AG10803 (cell line): ENCODE measurements around the gene SETDB2.

Source experiments
- DNase-seq: peaks from one replicate; pipeline ENCODE4 v3.0.0; 2010; ENCODE audit warnings: low read depth
- H3K4me3 ChIP-seq: 2 replicates; pipeline ENCODE4 v1.5.1; 2011; ENCODE audit warnings: mild to moderate bottlenecking, low read length, control low read depth
- TF ChIP-seq, protein P1 (sequence below): conservative IDR thresholded peaks from 2 replicates; pipeline ENCODE4 v1.5.1; 2011; ENCODE audit warnings: mild to moderate bottlenecking, low read length, control low read depth, inconsistent platforms

The SETDB2 gene

DNA sequence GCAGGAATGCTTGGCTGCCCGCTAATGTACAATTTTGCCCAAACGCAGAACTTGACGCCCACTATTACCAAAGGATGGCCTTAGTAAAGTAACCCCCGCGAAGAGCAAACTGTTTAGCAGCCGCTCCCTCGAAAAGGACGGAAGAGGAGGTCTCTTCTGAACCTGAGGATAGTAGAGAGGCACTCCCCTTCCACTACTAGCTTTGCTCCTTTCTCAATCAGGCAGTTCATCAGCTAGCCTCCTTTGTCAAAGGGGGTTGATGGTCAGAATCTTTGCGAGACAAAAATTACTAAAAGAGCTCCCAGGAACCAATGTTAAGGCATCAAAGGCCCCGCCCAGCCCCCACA lies 744 bp upstream of the SETDB2 start:
- DNase-seq = peak; percentile 34
- peak overlapping the region; percentile 91 for H3K4me3 ChIP-seq
- TF ChIP-seq, protein P1, sequence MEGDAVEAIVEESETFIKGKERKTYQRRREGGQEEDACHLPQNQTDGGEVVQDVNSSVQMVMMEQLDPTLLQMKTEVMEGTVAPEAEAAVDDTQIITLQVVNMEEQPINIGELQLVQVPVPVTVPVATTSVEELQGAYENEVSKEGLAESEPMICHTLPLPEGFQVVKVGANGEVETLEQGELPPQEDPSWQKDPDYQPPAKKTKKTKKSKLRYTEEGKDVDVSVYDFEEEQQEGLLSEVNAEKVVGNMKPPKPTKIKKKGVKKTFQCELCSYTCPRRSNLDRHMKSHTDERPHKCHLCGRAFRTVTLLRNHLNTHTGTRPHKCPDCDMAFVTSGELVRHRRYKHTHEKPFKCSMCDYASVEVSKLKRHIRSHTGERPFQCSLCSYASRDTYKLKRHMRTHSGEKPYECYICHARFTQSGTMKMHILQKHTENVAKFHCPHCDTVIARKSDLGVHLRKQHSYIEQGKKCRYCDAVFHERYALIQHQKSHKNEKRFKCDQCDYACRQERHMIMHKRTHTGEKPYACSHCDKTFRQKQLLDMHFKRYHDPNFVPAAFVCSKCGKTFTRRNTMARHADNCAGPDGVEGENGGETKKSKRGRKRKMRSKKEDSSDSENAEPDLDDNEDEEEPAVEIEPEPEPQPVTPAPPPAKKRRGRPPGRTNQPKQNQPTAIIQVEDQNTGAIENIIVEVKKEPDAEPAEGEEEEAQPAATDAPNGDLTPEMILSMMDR = no peak

GRCh38 chr13:49444524-49445395 lies 686 bp downstream of the SETDB2 start:
- TF ChIP-seq, protein P1 = no peak
- DNase-seq = peak; percentile 88
- H3K4me3 ChIP-seq = peak overlapping the region; percentile 91

- no peak overlapping the region for H3K4me3 ChIP-seq
- TF ChIP-seq, protein P1 = no peak
- DNase-seq = no peak
These were observed 2.4 kb downstream of the SETDB2 start for GRCh38 chr13:49446473-49446872.

- H3K4me3 ChIP-seq = no peak overlapping the region
- no peak for DNase-seq
- TF ChIP-seq, protein P1 = no peak
These were observed 4.7 kb downstream of the SETDB2 start for GRCh38 chr13:49448753-49449152.

- DNase-seq = no peak
- no peak overlapping the region for H3K4me3 ChIP-seq
- TF ChIP-seq, protein P1 = no peak
These were observed 6.2 kb downstream of the SETDB2 start for GRCh38 chr13:49450105-49450819.

DNA sequence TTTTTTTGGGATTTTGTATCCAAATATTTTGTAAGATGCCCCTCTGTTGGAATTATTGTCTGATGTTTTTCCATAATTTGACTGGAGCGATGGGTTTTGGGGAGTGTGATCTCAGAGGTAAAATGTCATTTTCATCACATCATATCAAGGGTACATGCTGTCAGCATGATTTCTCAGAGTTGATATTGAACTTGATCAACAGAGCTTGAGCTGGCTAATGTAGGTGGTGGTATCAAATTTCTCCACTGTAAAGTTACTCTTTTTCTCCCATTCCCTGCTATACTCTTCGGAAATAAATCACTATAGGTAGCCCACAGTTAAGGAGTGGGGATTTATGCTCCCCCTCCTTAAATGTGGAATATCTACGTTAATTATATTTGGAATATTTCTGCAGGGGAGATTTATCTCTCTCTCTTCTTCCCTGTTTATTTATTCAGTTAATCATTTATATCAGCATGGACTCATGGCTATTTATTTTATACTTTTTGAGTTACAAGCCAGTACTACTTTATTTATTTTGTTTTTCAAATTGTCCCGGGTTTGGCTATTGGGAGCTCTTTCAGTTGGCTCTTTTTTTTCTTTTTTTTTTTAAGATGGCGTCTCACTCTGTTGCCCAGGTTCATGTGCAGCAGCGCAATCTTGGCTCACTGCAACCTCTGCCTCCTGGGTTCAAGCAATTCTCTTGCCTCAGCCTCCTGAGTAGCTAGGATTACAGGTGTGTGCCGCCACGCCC lies 8.8 kb downstream of the SETDB2 start:
- H3K4me3 ChIP-seq = no peak overlapping the region
- TF ChIP-seq, protein P1 = no peak
- no peak for DNase-seq
